ENCODE results near the gene PRPF6.
"Not testable (repeated sequence)": the region's sequence is repeated elsewhere in the genome, so short reads cannot be mapped to it uniquely, and the experiment has no call there.

PRPF6 gene

DNA sequence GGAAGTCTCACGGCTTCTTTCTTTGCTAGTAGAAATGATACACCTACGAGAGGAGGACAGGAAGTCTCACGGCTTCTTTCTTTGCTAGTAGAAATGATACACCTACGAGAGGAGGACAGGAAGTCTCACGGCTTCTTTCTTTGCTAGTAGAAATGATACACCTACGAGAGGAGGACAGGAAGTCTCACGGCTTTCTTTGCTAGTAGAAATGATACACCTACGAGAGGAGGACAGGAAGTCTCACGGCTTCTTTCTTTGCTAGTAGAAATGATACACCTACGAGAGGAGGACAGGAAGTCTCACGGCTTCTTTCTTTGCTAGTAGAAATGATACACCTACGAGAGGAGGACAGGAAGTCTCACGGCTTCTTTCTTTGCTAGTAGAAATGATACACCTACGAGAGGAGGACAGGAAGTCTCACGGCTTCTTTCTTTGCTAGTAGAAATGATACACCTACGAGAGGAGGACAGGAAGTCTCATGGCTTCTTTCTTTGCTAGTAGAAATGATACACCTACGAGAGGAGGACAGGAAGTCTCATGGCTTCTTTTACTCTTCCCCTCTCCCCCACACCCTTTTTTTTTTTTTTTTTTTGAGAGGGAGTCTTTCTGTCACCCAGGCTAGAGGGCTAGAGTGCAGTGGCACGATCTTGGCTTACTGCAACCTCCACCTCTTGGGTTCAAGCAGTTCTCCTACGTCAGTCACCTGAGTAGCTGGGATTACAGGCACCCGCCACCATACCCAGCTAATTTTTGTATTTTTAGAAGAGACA, 31.6 kb downstream of the PRPF6 start:
- DNase-seq (ENCODE audit: low read depth) = not testable (repeated sequence)

DNA sequence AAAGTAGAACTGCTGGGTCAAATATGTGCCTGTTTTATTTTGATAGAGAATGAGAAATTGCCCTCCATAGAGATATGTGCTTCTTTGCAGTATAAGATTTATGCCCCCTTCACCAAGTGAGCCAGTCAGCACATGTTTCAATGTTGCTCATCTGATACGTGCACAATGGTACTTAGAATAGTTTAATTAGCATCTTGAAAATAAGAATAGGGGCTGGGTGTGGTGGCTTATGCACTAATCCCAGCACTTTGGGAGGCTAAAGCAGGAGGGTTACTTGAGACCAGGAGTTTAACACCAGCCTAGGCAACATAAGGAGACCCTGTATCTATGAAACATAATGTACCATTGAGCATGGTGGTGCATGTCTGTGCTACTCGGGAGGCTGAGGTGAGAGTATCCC, 34.7 kb downstream of the PRPF6 start:
- DNase-seq (ENCODE audit: low read depth) = no peak

DNA sequence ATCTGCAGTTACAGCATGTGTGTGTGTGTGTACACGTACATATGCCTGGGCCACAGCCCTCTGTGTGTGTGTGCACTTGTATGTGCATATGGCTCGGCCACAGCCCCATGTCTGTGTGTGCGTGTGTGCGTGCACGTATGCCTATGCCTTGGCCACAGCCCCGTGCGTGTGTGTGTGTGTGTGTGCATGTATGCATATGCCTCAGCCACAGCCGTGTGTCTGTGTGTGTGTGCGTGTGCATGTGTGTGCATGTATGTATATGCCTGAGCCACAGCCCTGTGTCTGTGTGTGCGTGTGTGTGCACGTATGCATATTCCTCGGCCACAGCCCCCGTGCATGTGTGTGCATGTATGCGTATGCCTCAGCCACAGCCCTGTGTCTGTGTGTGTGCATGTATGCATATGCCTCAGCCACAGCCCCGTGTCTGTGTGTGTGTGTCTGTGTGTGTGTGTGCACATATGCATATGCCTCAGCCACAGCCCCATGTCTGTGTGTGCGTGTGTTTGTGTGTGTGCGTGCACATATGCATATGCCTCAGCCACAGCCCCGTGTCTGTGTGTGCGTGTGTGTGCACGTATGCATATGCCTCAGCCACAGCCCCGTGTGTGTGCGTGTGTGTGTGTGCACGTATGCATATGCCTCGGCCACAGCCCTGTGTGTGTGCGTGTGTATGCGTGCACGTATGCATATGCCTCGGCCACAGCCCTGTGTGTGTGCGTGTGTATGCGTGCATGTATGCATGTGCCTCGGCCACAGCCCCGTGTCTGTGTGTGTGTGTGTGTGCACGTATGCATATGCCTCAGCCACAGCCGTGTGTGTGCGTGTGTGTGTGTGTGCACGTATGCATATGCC, 40.4 kb downstream of the PRPF6 start:
- no peak for DNase-seq (ENCODE audit: low read depth)

DNA sequence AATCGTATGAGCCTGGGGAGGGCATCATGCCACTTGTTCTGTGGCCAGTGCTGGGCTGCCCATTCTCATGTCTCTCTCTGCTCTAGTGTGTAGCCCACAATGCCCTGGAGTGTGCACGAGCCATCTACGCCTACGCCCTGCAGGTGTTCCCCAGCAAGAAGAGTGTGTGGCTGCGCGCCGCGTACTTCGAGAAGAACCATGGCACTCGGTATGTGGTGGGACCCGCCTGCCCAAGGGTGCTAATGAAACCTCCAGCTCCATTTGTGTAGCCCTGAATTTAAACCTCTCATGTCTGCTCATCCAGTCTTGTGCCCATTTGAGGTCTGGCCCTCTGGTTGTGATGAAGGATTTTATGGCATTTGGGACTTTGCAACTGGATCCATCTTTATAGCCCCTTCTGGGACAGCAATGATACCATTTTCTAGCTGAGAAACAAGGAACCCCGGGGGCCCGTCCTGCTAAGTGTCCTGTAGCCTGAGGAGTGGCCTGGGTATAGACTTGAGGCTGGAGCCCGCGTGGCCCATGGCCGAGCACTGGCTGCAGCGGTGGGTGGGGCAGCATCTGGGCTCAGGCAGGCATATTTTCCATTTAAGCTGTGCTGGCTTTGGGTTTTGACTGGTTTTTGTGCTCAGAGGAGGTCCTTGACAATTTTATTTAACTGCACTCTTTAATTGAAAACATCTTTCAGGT, 41.9 kb downstream of the PRPF6 start:
- DNase-seq (ENCODE audit: low read depth) = no peak

DNA sequence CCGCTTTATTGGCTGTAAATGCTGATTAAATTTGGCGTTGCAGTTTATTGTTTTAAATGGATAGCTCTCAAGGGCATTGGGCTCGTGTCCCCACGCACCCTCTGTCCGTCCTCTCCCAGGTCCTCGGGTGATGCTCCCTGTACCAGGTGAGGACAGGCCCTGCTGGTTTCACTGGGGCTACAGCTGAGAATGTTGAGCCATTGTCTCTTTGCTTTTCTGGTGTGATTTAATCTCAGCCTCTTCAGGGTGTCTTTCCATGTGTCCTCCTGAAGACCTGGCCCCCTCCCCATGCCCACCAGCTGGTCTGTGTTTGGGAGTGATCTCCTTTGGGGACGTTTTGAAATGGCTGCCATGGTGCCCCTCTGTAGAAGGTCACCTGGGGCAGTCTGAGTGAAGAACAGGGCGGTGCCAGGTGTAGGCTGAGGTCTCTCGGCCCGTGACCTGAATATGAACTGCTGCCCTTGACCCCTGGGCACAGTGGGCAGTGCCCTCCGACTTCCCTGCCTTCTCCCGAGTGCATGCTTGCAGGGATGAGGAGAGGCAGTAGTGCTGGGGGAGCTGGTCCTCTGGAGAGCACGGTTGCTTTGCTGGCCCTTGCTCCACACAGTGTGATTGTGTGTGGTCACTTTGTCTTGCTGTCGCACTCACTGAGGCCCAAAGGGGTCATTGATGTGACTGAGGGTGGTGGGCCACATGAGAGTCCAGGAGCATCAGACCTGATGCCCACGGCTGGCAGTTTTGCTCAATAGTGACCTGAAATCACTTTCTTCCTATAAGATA, 42.6 kb downstream of the PRPF6 start:
- no peak for DNase-seq (ENCODE audit: low read depth)

DNA sequence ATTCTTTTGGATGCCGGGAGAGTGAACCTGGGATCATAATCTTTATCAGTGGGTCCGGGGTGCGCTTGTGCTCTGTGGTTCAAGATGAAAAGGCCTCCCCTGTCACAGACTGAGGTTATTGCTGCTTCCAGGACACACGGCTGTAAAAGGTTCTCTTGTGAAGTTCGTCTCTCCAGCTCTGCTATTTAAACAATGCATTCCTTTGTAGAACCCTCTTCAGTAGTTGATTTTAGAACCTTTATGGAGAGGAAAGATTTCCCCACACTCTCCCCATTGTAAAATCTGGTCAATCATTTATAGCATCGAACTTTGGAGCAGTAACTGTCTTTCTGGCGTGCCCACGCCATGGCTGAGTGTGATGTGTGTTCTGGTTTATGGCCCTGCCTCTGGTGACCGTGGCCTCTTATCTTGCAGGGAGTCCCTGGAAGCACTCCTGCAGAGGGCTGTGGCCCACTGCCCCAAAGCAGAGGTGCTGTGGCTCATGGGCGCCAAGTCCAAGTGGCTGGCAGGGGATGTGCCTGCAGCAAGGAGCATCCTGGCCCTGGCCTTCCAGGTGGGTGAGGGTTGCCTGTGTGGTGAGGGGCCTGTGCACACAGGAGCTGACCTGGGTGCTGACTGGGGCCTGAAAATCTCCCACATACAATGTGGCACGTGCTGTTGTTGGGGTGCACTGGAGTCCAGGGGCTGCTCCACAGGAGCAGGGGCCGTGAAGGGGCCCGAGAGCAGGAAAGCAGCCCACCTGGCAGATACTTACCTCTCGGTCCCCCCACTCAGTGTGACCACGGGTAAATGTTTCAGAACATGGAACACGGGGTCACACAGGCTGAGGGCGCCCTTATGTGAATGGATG, 43.4 kb downstream of the PRPF6 start:
- DNase-seq (ENCODE audit: low read depth) = no peak

DNA sequence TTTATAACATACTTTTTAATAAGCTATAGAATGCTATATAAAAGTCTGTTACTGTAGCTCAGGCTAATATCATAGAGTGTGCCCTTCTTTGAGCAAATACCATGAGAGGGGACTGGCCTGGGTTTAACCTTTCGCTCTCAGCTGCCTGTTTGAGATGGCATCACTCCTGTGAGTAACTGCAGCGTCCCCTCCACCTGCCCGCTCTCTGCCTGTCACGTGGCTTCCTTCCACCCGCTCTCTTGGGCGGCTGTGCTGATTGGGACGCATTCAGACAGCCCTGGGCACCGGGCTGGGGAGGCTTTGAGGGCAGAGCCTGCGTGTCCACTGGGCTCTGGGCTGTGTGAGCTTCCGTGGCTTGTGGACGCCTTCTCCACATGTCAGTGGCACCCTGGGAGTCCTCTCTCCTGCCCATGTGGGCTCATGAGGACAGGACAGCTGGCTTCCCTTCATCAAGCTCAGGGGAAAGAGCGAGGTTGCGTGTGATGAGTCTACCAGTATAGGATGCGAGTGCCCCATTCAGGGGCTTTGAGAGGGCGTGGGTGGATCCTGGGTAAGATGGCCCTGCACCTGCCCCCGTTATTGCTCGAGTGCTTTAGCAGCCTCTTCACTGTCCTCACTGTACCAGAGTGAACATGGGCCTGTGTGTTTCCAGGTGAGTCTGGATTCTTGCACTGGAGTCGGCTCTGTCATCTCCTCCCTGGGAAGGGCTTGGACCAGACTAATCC, 44.3 kb downstream of the PRPF6 start:
- no peak for DNase-seq (ENCODE audit: low read depth)

DNA sequence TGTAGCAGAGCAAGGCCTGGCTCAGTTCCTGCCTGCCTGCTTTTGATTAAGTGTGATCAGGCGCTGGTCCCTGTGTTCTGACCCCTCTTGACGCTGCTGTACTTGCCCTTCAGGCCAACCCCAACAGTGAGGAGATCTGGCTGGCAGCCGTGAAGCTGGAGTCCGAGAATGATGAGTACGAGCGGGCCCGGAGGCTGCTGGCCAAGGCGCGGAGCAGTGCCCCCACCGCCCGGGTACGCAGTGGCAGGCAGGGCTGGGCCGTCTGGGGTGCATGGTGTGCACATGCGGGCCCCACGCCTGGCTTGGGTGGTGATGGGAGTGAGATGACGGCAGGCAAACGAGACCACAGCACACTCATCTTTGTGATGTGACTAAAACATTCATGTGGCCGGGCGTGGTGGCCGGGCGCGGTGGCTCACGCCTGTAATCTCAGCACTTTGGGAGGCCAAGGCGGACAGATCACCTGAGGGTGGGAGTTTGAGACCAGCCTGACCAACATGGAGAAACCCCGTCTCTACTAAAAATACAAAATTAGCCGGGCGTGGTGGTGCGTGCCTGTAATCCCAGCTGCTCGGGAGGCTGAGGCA, 45.0 kb downstream of the PRPF6 start:
- no peak for DNase-seq (ENCODE audit: low read depth)

DNA sequence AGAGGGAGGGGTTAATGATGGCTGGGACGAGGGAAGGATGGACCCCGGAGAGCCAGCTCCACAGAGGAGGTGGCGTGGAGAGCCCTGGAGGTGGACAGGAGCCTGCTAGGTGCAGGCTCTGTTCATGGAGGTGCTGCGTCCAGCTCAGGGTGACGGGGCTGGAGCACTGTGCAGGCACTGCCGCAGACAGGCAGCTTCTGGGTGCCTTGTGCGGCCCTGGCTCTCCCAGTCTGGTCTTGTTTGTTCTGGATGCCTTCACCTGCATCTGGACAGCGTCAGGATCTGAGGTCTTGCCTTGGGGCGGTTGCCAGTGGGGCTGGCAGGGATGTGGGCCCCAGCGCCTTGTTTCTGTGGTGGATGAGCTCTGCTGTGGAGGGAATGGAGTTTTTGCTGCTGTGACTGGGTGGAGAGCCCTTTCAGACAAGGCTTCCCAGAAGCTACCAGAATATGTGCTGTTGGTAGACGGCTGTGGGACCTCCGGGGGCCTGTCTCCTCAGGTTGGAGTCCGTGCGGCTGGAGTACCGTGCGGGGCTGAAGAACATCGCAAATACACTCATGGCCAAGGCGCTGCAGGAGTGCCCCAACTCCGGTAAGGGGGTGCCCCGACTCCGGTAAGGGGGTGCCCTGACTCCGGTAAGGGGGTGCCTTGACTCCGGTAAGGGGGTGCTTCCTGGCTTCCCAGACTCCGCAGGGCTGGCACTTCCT, 47.2 kb downstream of the PRPF6 start:
- DNase-seq (ENCODE audit: low read depth) = no peak

DNA sequence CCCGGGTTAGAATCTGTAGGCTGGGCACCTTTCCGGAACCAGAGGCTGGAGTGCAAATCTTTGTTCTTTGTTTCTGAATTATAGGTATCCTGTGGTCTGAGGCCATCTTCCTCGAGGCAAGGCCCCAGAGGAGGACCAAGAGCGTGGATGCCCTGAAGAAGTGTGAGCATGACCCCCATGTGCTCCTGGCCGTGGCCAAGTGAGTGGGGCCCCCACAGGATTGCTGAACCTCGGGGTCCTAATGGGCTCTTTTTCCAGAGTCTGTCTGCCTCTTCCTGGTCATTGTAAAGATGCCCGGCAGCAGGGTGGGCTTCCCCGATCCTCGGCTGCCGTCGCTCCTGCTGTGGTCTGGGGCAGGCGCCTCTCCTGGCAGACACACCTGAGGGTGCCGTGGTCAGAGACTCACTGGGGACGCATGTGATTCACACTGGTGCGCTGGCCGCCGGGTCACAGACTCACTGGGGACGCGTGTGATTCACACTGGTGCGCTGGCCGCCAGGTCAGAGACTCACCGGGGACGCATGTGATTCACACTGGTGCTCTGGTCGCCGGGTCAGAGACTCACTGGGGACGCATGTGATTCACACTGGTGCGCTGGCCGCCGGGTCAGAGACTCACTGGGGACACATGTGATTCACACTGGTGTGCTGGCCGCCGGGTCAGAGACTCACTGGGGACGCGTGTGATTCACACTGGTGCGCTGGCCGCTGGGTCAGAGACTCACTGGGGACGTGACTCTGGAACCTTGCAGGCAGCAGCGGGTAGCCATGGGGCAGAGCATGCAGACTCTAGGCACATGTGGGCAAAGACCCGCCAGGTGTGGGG, 48.6 kb downstream of the PRPF6 start:
- no peak for DNase-seq (ENCODE audit: low read depth)

DNA sequence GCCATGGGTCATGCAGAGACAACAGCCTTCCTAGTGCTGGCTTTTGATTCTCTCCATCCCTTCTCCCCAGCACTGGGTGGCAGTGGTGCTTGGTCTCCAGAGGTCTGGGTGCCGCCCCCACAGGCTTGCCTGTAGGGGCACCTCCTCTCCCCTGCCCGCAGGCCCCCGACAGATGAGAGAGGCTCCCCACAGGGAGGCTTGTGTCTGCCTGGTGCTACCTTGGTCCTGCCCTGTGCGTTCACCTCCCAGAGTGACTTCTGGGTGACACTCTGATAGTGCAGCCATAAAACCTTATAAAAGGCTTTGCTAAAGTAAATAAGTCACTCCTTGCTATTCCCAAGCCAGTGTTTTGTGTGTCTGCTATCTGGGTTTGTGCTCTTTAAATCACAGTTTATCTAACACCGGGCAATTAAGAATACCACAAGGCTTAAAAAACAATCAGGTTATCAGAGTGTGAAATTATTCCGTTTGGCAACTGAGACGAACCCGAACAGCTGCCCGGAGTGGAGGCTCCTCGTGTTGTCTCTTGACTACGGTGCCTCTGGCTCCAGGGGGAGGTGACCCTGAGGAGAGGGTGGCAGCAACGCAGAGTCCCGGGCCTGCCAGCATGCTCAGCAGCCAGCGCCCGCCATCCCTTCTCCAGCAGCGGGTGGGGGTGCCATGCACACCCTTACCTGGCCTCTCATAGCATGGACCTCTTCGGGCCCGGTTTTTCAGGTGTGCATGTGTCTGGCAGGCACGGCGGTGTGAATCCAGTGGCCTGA, 49.6 kb downstream of the PRPF6 start:
- no peak for DNase-seq (ENCODE audit: low read depth)

DNA sequence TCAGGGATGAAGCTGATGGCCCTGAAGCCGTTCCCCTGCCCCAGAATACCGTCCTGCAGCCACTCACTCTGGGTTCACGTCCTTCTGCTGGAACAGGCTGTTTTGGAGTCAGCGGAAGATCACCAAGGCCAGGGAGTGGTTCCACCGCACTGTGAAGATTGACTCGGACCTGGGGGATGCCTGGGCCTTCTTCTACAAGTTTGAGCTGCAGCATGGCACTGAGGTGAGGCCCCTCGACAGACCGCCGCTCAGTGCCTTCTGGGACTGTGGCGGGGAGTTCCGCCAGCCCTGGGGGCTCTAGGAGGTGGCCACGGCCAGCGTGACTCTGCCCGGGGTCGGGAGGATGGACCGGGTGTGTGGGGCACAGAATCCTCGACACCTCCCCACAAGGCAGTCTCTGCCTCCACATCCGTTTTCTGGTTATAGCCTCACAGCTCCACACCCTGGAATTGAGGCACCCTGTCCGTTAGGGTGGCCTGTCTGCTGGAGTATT, 50.9 kb downstream of the PRPF6 start:
- DNase-seq (ENCODE audit: low read depth) = no peak

DNA sequence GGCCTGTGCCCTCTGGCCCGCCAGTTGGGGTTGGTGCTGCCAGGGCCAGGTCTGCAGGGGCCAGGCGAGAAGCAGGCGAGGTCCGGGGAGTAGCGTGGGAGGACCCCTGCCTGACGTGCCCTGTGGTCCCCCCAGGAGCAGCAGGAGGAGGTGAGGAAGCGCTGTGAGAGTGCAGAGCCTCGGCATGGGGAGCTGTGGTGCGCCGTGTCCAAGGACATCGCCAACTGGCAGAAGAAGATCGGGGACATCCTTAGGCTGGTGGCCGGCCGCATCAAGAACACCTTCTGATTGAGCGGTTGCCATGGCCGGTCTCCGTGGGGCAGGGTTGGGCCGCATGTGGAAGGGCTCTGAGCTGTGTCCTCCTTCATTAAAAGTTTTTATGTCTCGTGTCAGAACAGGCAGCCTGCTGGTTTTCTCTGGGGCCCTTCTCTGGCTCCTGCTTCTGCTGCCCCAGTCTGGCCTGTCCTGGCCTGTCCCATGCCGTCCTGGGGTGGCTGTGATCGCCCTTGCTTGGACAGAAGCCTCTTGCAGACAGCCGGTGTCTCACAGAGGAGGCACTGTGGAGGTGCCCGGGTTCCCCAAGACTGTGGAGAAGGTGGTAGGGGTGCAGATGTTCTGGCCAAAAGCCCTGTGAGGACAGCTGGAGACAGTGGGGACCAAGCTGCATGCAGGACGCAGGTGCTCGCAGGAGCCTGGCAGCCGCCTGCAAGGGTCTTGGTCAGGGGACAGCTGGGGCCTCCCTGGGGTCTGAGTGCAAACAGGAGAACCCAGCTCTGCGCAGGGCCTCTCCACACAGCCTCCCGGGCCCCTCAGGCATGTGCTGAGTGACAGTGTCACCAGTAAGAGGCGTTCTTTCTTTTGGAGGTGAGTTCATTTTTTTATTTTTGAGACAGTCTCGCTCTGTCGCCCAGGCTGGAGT, 52.0 kb downstream of the PRPF6 start:
- no peak for DNase-seq (ENCODE audit: low read depth)

DNA sequence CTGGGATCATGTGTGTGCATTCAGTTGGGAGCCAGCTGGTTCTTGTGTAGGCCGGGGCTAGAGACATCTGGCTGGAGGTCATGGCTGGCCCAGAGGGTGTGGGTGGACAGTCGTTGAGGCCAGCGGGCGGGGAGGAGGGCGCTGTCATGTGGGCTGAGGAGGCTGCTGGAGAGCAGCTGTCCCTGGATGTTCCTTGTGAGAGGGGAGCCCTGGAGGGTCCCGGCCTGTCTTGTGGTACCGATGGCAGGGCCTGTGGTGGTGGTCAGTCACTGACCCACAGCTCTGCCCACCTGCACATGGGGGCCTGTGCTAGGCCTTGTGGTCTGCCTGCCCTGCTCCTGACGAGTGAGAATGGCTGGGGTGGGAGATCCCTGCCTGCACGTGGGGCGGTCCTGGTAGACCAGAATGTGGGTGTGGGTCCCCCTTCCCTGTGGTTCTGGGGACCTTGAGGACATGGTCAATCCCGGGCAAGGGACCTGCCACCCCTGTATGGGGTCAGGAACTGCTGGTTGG, 53.1 kb downstream of the PRPF6 start:
- no peak for DNase-seq (ENCODE audit: low read depth)

DNA sequence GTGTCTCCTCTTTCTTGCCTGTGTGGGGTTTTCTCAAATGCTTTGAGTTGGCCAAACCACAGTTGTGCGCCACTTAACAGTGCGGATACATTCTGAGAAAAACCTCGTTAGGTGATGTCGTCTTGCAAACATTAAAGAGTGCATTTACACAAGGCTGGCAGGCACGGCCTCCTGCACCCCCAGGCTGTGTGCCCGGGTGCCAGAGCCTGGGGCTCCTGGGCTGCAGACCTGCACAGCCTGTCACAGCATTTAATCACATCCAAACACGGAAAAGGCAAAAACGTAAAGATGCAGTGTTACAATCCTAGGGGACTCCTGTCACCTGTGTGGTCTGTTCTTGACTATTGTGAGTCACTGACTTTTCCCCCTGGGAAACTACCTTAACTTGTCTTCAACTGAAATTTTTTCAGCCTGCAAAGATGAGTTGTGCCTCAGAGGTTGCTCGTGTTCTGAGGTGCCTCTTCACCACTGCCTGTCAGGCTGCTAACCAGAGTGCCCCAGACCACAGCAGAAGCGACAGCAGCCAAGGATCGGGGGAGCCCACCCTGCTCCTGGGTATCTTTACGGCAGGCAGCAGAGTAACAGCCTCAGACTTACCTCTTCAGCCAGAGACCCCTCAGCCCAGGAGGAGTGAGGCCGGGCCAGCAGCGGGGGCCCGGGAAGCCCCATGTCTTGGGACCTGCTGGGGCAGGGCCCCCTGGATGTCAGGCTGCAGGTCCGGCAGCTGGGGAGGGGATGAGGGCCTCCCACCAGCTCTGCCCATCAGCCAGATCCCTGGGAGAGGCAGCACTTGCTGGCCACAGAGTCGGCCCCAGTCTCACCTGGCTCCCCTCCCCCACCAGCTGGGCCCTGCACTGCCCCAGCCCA, 54.4 kb downstream of the PRPF6 start:
- no peak for DNase-seq (ENCODE audit: low read depth)

Measured in GM04504 (cell line).